ENCODE measurements around the gene STAC3. TPM values are rescaled to one million over a fixed set of nuclear protein-coding genes. Genes with fewer than 3 reads are reported as not detected.

STAC3 gene
- total and polyA plus RNA-seq, 10 of the 15 experiments (the other 5 are each of a cell fraction or from before 2014, with no cell fraction given) = 0.49 to 9.9 (median 3.8) TPM

- no peak overlapping the region for H3K4me3 ChIP-seq
- H3K9ac ChIP-seq (ENCODE audit: control insufficient read depth, insufficient read depth, low read length) = no peak overlapping the region
- ChIA-PET CTCF (interaction anchor here (1.1 to 1.5 kb wide), 2 partner anchors 10 to 12 kb away, joined by 3 to 4 read pairs; no protein-coding TSS in a partner anchor), POLR2A (no interaction called here), SMC1A (ENCODE audit: uncharacterized antibody, unreplicated experiment) (no interaction called here), RAD21 (ENCODE audit: unreplicated experiment) (no interaction called here)
- in situ Hi-C loops (cut with MboI) = no loop called here
- peak; percentile 62 for ATAC-seq
- H3K4me2 ChIP-seq (ENCODE audit: control insufficient read depth, insufficient read depth) = no peak overlapping the region
- no peak for DNase-seq (ENCODE audit: low read depth, low spot score)
- no peak overlapping the region for H3K27ac ChIP-seq (ENCODE audit: control insufficient read depth, insufficient read depth)
- no peak for TF ChIP-seq KAT2A (conservative IDR thresholded peaks at IDR 0.05; ENCODE audit: control insufficient read depth, low read depth, low read length)
- TF ChIP-seq YY1 (IDR thresholded peaks at IDR 0.05; ENCODE audit: low read depth, low read length) = no peak
- TF ChIP-seq NFYB (IDR thresholded peaks at IDR 0.05; ENCODE audit: insufficient read depth, low read depth, low read length) = no peak
- TF ChIP-seq ZNF24 (IDR thresholded peaks at IDR 0.05) = no peak
- no peaks in the 10 kb centered on the region for H3K9me3 ChIP-seq (replicated peaks; ENCODE audit: control insufficient read depth, insufficient read depth, low read length)
- no peak for FAIRE-seq
- H3K36me3 ChIP-seq (ENCODE audit: control insufficient read depth in 2 of 2, insufficient read depth in 2 of 2, low read length in 1 of 2) = no peaks in the 10 kb centered on the region; a peak in 1 of 4 replicates
- no peaks in the 10 kb centered on the region for H4K20me1 ChIP-seq (ENCODE audit: control insufficient read depth, insufficient read depth)
- H2AFZ ChIP-seq (ENCODE audit: control insufficient read depth, low read depth, low read length) = no peak overlapping the region
- BruUV-seq (replicated peaks) = no TSS peak
- H3K27me3 ChIP-seq (replicated peaks in 1 of 2; ENCODE audit: control insufficient read depth in 2 of 2, insufficient read depth in 2 of 2, low read length in 1 of 2) = no peaks in the 10 kb centered on the region
- intact Hi-C loops (cut with micrococcal nuclease; ENCODE audit: unreplicated experiment) = no loop called here
- 25% methylated on average over 32 of the region's 34 CpGs for WGBS (ENCODE audit: insufficient coverage, insufficient replicate concordance, low lambda C conversion rate, missing lambda C conversion rate)
- H3K4me1 ChIP-seq (ENCODE audit: control insufficient read depth, insufficient read depth, low read length) = no peaks in the 10 kb centered on the region
- H3K79me2 ChIP-seq (ENCODE audit: control insufficient read depth, insufficient read depth, low read length) = no peaks in the 10 kb centered on the region
Observed at GRCh38 chr12:57195611-57196371, 55.2 kb downstream of the STAC3 start.

- intact Hi-C loops (cut with micrococcal nuclease; ENCODE audit: unreplicated experiment) = no loop called here
- FAIRE-seq = no peak
Observed at GRCh38 chr12:57195186-57195585, 55.8 kb downstream of the STAC3 start.

More at GRCh38 chr12:57195186-57195585, 55.8 kb downstream of the STAC3 start:
- BruUV-seq (replicated peaks) = no TSS peak
- no peaks in the 10 kb centered on the region for H3K27me3 ChIP-seq (replicated peaks in 1 of 2; ENCODE audit: control insufficient read depth in 2 of 2, insufficient read depth in 2 of 2, low read length in 1 of 2)
- no peaks in the 10 kb centered on the region for H3K9me3 ChIP-seq (replicated peaks; ENCODE audit: control insufficient read depth, insufficient read depth, low read length)
- H2AFZ ChIP-seq (ENCODE audit: control insufficient read depth, low read depth, low read length) = no peak overlapping the region
- ChIA-PET CTCF (interaction anchor here (1.5 kb wide), 1 partner anchor 9 kb away, joined by 4 read pairs; no protein-coding TSS in a partner anchor), RAD21 (ENCODE audit: unreplicated experiment) (no interaction called here), POLR2A (no interaction called here), SMC1A (ENCODE audit: uncharacterized antibody, unreplicated experiment) (no interaction called here)
- no peak overlapping the region for H3K4me2 ChIP-seq (ENCODE audit: control insufficient read depth, insufficient read depth)
- TF ChIP-seq IKZF2 (IDR thresholded peaks at IDR 0.05) (no peak), BMI1 (IDR thresholded peaks at IDR 0.05; ENCODE audit: borderline replicate concordance) (no peak), CHD2 (IDR thresholded peaks at IDR 0.05; ENCODE audit: borderline replicate concordance, low read depth, low read length) (no peak), RB1 (IDR thresholded peaks at IDR 0.05; ENCODE audit: borderline replicate concordance) (no peak), CHD4 (IDR thresholded peaks at IDR 0.05) (no peak), NBN (IDR thresholded peaks at IDR 0.05) (no peak), SMARCA5 (IDR thresholded peaks at IDR 0.05) (no peak), CBX3 (IDR thresholded peaks at IDR 0.05; ENCODE audit: borderline replicate concordance, low read depth) (no peak), NR2F1 (conservative IDR thresholded peaks at IDR 0.05) (no peak)
- no peaks in the 10 kb centered on the region for H4K20me1 ChIP-seq (ENCODE audit: control insufficient read depth, insufficient read depth)
- no peaks in the 10 kb centered on the region for H3K4me1 ChIP-seq (ENCODE audit: control insufficient read depth, insufficient read depth, low read length)
- WGBS (ENCODE audit: insufficient coverage, insufficient replicate concordance, low lambda C conversion rate, missing lambda C conversion rate) = 58% methylated on average over 19 of the region's 19 CpGs
- H3K36me3 ChIP-seq (ENCODE audit: control insufficient read depth in 2 of 2, insufficient read depth in 2 of 2, low read length in 1 of 2) = no peaks in the 10 kb centered on the region; a peak in 1 of 4 replicates
- ATAC-seq = no peak
- no peaks in the 10 kb centered on the region for H3K79me2 ChIP-seq (ENCODE audit: control insufficient read depth, insufficient read depth, low read length)
- no peak for DNase-seq (ENCODE audit: low read depth, low spot score)
- no peak overlapping the region for H3K4me3 ChIP-seq
- in situ Hi-C loops (cut with MboI) = no loop called here
- no peak overlapping the region for H3K27ac ChIP-seq (ENCODE audit: control insufficient read depth, insufficient read depth)
- no peak overlapping the region for H3K9ac ChIP-seq (ENCODE audit: control insufficient read depth, insufficient read depth, low read length)

Data from GM12878 (cell line).